ENCODE data around the gene METTL27.
"Not testable (repeated sequence)": the region's sequence is repeated elsewhere in the genome, so short reads cannot be mapped to it uniquely, and the experiment has no call there.

DNA sequence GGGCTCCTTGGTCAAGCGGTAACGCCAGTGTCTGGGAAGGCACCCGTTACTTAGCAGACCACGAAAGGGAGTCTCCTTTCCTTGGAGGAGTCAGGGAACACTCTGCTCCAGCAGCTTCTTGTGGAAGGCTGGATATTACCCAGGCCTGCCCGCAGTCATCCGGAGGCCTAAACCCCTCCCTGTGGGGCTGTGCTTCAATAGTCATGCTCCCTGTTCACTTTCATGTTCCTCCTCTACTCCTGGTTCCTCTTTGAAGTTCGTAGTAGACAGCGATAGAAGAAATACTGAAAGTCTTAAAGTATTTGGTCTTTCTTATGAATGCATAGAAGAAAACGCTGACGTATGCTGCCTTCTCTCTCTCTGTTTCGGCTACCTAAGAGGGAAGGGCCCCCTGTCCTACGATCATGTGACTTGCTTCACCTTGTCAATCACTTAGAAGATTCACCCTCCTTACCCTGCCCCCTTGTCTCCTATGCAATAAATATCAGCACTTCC lies 3.4 kb upstream of the METTL27 start:
- TF ChIP-seq POLR2A (IDR thresholded peaks at IDR 0.05; ENCODE audit: low read depth, low read length); TAF1 (IDR thresholded peaks at IDR 0.05; ENCODE audit: borderline replicate concordance, low read depth, low read length): not testable (repeated sequence)

All from GM12892 (cell line).